Measurements from ENCODE around the gene PCDH19.

GRCh38 chrX:100358766-100359165 lies 51.3 kb downstream of the PCDH19 start:
- TF ChIP-seq, protein P1, sequence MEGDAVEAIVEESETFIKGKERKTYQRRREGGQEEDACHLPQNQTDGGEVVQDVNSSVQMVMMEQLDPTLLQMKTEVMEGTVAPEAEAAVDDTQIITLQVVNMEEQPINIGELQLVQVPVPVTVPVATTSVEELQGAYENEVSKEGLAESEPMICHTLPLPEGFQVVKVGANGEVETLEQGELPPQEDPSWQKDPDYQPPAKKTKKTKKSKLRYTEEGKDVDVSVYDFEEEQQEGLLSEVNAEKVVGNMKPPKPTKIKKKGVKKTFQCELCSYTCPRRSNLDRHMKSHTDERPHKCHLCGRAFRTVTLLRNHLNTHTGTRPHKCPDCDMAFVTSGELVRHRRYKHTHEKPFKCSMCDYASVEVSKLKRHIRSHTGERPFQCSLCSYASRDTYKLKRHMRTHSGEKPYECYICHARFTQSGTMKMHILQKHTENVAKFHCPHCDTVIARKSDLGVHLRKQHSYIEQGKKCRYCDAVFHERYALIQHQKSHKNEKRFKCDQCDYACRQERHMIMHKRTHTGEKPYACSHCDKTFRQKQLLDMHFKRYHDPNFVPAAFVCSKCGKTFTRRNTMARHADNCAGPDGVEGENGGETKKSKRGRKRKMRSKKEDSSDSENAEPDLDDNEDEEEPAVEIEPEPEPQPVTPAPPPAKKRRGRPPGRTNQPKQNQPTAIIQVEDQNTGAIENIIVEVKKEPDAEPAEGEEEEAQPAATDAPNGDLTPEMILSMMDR (conservative IDR thresholded peaks at IDR 0.05; ENCODE audit: low read length), result no peak
- TF ChIP-seq EZH2phosphoT487 (IDR thresholded peaks at IDR 0.05; ENCODE audit: borderline replicate concordance), result no peak

All from Loucy (cell line).